ENCODE measurements around the gene TUBB4B.

DNA sequence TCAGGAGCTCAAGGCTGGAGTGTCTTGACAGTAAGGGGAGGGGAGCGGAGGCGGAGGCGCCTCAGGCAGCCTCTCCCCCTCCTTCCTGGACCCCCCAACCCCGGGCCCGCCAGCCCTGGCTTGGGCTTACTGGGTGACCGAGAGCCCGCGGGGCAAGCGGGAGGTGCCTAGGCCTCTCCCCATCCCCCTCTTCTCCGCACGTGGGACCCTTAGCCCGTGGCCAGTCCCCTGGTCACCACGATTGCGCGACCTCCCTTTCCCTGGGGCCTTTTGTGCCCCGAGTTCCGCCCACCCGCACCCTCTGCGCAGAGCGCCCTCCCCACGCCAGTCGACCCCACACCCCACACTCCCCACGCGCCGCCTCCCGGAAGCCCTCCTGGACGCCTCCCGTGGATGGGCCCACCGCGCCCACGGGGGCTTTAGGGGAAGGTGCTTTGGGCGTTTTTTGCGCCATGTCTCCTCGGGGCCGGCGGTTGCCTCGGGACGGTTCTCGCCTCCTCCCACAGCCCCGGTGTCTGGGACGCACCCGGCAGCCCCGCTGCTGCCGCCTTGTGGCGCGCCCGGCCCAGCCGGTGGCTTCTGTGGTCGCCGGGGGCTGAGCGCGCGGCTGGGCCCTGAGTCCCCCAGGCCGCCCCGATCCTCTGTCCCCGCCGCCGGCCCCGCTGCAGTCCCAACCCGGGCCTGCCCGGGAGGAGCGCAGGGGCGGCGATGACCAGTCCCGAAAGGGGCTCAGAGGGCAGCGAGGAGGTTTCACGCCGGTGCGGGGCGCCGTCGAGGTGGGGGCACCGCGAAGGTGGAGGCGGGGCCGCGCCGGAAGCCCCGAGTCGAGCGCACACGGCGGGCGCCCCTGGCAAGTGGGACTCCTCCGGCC, 39.6 kb downstream of the TUBB4B start:
- peak in 2 of 5 experiments; percentile 16 to 27 for TF ChIP-seq CTCF (IDR thresholded peaks at IDR 0.05)
- no peak for TF ChIP-seq POLR2A (IDR thresholded peaks at IDR 0.05)
- TF ChIP-seq EP300 (IDR thresholded peaks at IDR 0.05; ENCODE audit: low read depth): no peak
- TF ChIP-seq POLR2AphosphoS5 (IDR thresholded peaks at IDR 0.05): no peak
